Measurements from ENCODE around the gene PRPSAP1.

PRPSAP1 gene

DNA sequence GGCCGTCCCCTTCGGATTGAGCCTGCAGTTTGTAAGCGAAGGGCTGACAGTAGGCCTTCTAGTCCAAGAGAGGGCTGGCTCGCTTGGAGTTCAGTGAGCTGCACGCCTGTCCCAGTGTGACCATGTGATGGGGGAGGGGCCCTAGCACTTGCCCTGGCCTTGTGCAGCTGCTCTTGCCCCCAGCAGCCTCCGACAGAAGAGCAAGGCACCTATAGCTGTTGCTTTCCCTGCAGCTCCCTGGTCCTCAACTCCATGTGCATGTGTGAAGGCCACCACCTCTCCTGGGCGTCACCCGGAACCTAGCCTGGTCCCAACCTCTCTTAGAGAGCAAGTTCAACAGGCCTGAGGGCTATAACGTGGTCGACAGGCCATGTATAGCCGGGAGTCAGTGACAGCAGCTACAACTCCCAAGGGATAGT lies 36.3 kb upstream of the PRPSAP1 start:
- no peak overlapping the region for H3K4me3 ChIP-seq (ENCODE audit: severe bottlenecking)
- ATAC-seq (ENCODE audit: low read depth) = no peak
- no peaks in the 10 kb centered on the region for H3K27me3 ChIP-seq (ENCODE audit: insufficient read depth, poor library complexity, severe bottlenecking)
- TF ChIP-seq, protein P1, sequence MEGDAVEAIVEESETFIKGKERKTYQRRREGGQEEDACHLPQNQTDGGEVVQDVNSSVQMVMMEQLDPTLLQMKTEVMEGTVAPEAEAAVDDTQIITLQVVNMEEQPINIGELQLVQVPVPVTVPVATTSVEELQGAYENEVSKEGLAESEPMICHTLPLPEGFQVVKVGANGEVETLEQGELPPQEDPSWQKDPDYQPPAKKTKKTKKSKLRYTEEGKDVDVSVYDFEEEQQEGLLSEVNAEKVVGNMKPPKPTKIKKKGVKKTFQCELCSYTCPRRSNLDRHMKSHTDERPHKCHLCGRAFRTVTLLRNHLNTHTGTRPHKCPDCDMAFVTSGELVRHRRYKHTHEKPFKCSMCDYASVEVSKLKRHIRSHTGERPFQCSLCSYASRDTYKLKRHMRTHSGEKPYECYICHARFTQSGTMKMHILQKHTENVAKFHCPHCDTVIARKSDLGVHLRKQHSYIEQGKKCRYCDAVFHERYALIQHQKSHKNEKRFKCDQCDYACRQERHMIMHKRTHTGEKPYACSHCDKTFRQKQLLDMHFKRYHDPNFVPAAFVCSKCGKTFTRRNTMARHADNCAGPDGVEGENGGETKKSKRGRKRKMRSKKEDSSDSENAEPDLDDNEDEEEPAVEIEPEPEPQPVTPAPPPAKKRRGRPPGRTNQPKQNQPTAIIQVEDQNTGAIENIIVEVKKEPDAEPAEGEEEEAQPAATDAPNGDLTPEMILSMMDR (IDR thresholded peaks at IDR 0.05; ENCODE audit: poor library complexity, severe bottlenecking) = no peak
- peaks cover 32% of the 10 kb centered on the region for H3K36me3 ChIP-seq (ENCODE audit: low read depth)
- no peak overlapping the region for H3K27ac ChIP-seq (ENCODE audit: poor library complexity, severe bottlenecking)
- H3K9me3 ChIP-seq (ENCODE audit: severe bottlenecking) = no peaks in the 10 kb centered on the region
- H3K4me1 ChIP-seq (ENCODE audit: insufficient read depth, poor library complexity, severe bottlenecking) = peaks cover 11% of the 10 kb centered on the region
- peak; percentile 61 for DNase-seq (ENCODE audit: low spot score)

DNA sequence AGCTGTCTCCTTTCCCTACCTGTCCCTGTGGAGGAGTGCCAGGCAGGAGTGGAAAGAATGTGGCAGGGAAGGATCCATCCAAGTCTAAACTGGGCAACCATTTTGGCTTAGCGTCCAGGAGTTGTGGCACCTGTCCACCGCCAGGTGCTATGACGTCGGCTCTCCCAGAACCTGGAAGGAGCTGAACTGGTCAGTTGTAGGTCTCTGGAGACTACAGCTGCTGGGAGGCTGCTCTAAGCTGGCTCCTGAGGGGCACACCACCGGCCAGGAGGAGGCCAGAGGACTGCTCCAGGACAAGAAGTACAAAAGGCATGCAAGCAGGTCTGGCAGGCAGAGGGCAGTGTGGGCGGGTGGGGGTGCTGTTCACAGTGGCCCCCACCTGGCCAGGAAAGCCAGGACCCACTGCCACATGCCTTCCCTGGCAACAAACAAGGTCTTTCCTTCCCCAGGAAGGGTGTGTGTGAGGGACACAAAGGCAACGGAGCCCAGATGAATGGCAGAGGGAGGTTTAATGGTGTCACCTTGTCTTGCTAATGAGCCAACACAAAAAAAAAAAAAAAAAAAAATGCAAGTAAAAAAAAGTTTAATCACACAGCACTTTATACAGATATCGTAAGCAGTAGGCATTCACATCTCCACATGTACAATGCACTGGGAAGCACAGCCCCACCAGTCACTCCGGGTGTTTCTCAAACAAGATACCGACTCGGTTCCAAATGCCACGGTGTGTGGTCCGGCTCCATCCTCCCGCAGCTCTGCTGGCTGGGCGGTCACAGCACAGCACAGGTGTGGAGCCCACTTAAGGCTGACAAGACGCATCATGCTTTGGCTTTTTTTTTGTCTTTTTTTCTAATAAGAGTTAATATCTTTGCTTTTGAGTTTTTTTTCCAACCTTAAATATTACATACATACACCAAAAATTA lies 35.5 kb upstream of the PRPSAP1 start:
- Histone ChIP-seq H3K4me3 (ENCODE audit: severe bottlenecking) (no peak overlapping the region), H3K27ac (ENCODE audit: poor library complexity, severe bottlenecking) (no peak overlapping the region), H3K9me3 (ENCODE audit: severe bottlenecking) (no peaks in the 10 kb centered on the region), H3K36me3 (ENCODE audit: low read depth) (peaks cover 24% of the 10 kb centered on the region), H3K27me3 (ENCODE audit: insufficient read depth, poor library complexity, severe bottlenecking) (no peaks in the 10 kb centered on the region), H3K4me1 (ENCODE audit: insufficient read depth, poor library complexity, severe bottlenecking) (peaks cover 4% of the 10 kb centered on the region)
- DNase-seq (ENCODE audit: low spot score) (peak; percentile 60), ATAC-seq (ENCODE audit: low read depth) (peak; percentile 5; the same call in 2 of the 3 replicates)
- TF ChIP-seq, protein P1 (IDR thresholded peaks at IDR 0.05; ENCODE audit: poor library complexity, severe bottlenecking) = peak; percentile 17

DNA sequence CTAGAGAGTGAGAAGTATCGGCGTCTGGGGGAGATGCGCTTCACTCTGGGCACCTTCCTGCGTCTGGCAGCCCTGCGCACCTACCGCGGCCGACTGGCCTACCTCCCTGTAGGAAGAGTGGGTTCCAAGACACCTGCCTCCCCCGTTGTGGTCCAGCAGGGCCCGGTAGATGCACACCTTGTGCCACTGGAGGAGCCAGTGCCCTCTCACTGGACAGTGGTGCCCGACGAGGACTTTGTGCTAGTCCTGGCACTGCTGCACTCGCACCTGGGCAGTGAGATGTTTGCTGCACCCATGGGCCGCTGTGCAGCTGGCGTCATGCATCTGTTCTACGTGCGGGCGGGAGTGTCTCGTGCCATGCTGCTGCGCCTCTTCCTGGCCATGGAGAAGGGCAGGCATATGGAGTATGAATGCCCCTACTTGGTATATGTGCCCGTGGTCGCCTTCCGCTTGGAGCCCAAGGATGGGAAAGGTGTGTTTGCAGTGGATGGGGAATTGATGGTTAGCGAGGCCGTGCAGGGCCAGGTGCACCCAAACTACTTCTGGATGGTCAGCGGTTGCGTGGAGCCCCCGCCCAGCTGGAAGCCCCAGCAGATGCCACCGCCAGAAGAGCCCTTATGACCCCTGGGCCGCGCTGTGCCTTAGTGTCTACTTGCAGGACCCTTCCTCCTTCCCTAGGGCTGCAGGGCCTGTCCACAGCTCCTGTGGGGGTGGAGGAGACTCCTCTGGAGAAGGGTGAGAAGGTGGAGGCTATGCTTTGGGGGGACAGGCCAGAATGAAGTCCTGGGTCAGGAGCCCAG lies 33.5 kb upstream of the PRPSAP1 start:
- Histone ChIP-seq H3K27me3 (ENCODE audit: insufficient read depth, poor library complexity, severe bottlenecking) (no peaks in the 10 kb centered on the region), H3K4me1 (ENCODE audit: insufficient read depth, poor library complexity, severe bottlenecking) (no peaks in the 10 kb centered on the region), H3K4me3 (ENCODE audit: severe bottlenecking) (no peak overlapping the region), H3K9me3 (ENCODE audit: severe bottlenecking) (no peaks in the 10 kb centered on the region), H3K36me3 (ENCODE audit: low read depth) (peaks cover 19% of the 10 kb centered on the region), H3K27ac (ENCODE audit: poor library complexity, severe bottlenecking) (peak overlapping the region; percentile 84)
- DNase-seq (ENCODE audit: low spot score) (peak; percentile 68), ATAC-seq (ENCODE audit: low read depth) (no peak)
- TF ChIP-seq, protein P1 (IDR thresholded peaks at IDR 0.05; ENCODE audit: poor library complexity, severe bottlenecking) = no peak

DNA sequence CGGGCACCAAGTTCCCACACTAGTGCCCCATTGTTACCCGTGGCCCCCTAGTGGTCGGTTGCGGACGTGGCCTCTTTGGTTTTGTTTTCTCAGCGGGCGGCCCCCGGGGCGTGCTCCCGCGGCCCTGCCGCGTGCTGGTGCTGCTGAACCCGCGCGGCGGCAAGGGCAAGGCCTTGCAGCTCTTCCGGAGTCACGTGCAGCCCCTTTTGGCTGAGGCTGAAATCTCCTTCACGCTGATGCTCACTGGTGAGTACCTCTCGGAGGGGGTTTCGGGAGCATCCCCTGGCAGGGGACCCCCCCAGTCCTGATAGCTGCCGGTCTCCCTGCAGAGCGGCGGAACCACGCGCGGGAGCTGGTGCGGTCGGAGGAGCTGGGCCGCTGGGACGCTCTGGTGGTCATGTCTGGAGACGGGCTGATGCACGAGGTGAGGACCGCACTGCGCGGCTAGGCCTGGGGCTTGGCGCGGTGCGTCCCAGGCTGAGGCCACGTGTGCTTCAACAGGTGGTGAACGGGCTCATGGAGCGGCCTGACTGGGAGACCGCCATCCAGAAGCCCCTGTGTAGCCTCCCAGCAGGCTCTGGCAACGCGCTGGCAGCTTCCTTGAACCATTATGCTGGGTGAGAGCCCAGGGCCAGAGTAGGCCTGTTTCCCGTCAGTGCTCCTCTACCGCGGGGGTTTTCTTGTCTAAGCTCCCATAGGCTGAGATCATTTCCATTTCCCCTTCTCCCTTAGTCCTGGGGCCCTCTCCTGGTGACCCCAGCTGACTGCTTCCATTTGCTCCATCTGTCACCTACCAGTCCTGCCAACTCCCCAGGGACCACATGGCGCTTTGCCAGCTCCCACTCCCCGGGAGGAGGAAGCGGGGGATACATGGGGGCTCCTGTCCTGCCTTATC lies 32.4 kb upstream of the PRPSAP1 start:
- TF ChIP-seq, protein P1 (IDR thresholded peaks at IDR 0.05; ENCODE audit: poor library complexity, severe bottlenecking) = peak; percentile 90
- no peaks in the 10 kb centered on the region for H3K9me3 ChIP-seq (ENCODE audit: severe bottlenecking)
- peak overlapping the region; percentile 84 for H3K27ac ChIP-seq (ENCODE audit: poor library complexity, severe bottlenecking)
- H3K27me3 ChIP-seq (ENCODE audit: insufficient read depth, poor library complexity, severe bottlenecking) = no peaks in the 10 kb centered on the region
- peak; percentile 83 for DNase-seq (ENCODE audit: low spot score)
- H3K36me3 ChIP-seq (ENCODE audit: low read depth) = peaks cover 15% of the 10 kb centered on the region
- H3K4me3 ChIP-seq (ENCODE audit: severe bottlenecking) = peak overlapping the region; percentile 49
- ATAC-seq (ENCODE audit: low read depth) = peak; percentile 10
- H3K4me1 ChIP-seq (ENCODE audit: insufficient read depth, poor library complexity, severe bottlenecking) = no peaks in the 10 kb centered on the region
